ENCODE measurements around the gene PCDH12.

Gene PCDH12

GRCh38 chr5:141906517-141906916 is 51.5 kb downstream of the PCDH12 start:
- DNase-seq: no peak

GRCh38 chr5:141904551-141904950 is 53.5 kb downstream of the PCDH12 start:
- no peak for DNase-seq

- DNase-seq: no peak
Observed at GRCh38 chr5:141903261-141903660, 54.7 kb downstream of the PCDH12 start.

GRCh38 chr5:141902015-141902814 is 55.8 kb downstream of the PCDH12 start:
- DNase-seq: no peak

- no peak for DNase-seq
Observed at GRCh38 chr5:141898448-141899049, 59.5 kb downstream of the PCDH12 start.

- DNase-seq: no peak
Observed at GRCh38 chr5:141897425-141897824, 60.6 kb downstream of the PCDH12 start.

Data from CD4-positive, alpha-beta T cell treated with Interleukin-17A for 1 hour (primary cell).